Loucy (cell line): ENCODE measurements around the gene ACVR1.

Source experiments
- H2AFZ ChIP-seq: fragments of 200-600 bp; sonication (generic); 2 replicates; pipeline ENCODE4 v1.6.0; 2016; ENCODE audit warnings: antibody characterized with exemption, mild to moderate bottlenecking, low read length, moderate library complexity
- H3F3A ChIP-seq: fragments of 200-600 bp; 2 replicates; pipeline ENCODE4 v1.6.0; 2016; ENCODE audit warnings: antibody characterized with exemption, low read depth, mild to moderate bottlenecking
- H3K27me3 ChIP-seq: fragments of 200-600 bp; sonication (generic); 2 replicates; pipeline ENCODE4 v1.6.1; 2014; ENCODE audit warnings: low read length, mild to moderate bottlenecking; ENCODE audit not compliant: insufficient read depth, poor library complexity, severe bottlenecking
- H3K36me3 ChIP-seq: fragments of 200-600 bp; sonication (generic); 2 replicates; pipeline ENCODE4 v1.6.1; 2016; ENCODE audit warnings: low read length; ENCODE audit not compliant: insufficient read depth
- H3K4me1 ChIP-seq: fragments of 200-600 bp; sonication (generic); 2 replicates; pipeline ENCODE4 v1.5.1; 2014; ENCODE audit warnings: low read length, mild to moderate bottlenecking; ENCODE audit not compliant: insufficient read depth, poor library complexity, severe bottlenecking
- H3K4me2 ChIP-seq: fragments of 200-600 bp; sonication (generic); 2 replicates; pipeline ENCODE4 v1.6.0; 2014; ENCODE audit warnings: antibody characterized with exemption, low read length, low read depth, mild to moderate bottlenecking; ENCODE audit not compliant: poor library complexity, severe bottlenecking
- H3K4me3 ChIP-seq: fragments of 200-600 bp; sonication (generic); 2 replicates; pipeline ENCODE4 v1.5.1; 2014; ENCODE audit warnings: low read length, mild to moderate bottlenecking, mixed read lengths; ENCODE audit not compliant: poor library complexity, severe bottlenecking
- H3K79me2 ChIP-seq: fragments of 200-600 bp; sonication (generic); 2 replicates; pipeline ENCODE4 v1.6.1; 2014; ENCODE audit warnings: low read length; ENCODE audit not compliant: insufficient read depth
- H3K9ac ChIP-seq: fragments of 200-600 bp; sonication (generic); 2 replicates; pipeline ENCODE4 v1.6.0; 2014; ENCODE audit warnings: mild to moderate bottlenecking, low read depth, low read length, moderate library complexity; ENCODE audit not compliant: poor library complexity, severe bottlenecking
- H3K9me2 ChIP-seq: fragments of 200-600 bp; sonication (generic); replicated peaks from 2 replicates; pipeline ENCODE4 v1.6.1; 2016; ENCODE audit warnings: low read depth, low read length, mixed read lengths
- H3K9me3 ChIP-seq: fragments of 200-600 bp; sonication (generic); 2 replicates; pipeline ENCODE4 v1.6.1; 2014; ENCODE audit warnings: mild to moderate bottlenecking, antibody characterized with exemption, low read length, low read depth; ENCODE audit not compliant: insufficient read depth
- H4K20me1 ChIP-seq: fragments of 200-600 bp; sonication (generic); 2 replicates; pipeline ENCODE4 v1.6.0; 2014; ENCODE audit warnings: antibody characterized with exemption, low read length, mild to moderate bottlenecking; ENCODE audit not compliant: insufficient read depth, poor library complexity, severe bottlenecking
- EZH2phosphoT487 ChIP-seq: fragments of 200-600 bp; IDR thresholded peaks from 2 replicates; pipeline ENCODE4 v1.6.1; 2018; ENCODE audit warnings: antibody characterized with exemption, mild to moderate bottlenecking, moderate library complexity, borderline replicate concordance
- TF ChIP-seq, protein P1 (sequence below): fragments of 200-600 bp; sonication (generic); conservative IDR thresholded peaks from 2 replicates; pipeline ENCODE4 v1.5.1; 2014; ENCODE audit warnings: mild to moderate bottlenecking, antibody characterized with exemption, low read length

ACVR1 gene

DNA sequence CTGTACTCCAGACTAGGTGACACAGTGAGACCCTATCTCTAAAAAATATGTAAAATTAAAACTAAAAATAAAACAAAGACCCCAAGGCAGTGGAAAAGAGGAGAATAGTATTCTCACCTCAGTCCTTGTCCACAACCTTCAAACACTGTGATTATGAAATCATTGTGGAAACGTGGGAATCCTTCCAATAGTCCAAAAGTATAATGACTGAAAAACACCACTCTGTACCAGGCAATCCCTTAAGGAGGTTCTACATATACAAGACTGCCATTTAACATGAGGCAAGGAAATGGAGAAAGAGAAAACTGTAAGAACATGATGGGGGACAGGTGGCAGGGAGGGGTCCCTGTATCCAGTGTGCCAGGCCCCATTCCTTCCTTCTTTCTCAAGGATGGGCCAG is 66.1 kb downstream of the ACVR1 start:
- H3K27me3 ChIP-seq = no peaks in the 10 kb centered on the region
- no peaks in the 10 kb centered on the region for H3K9me3 ChIP-seq
- H3K9me2 ChIP-seq = no peaks in the 10 kb centered on the region
- no peak overlapping the region for H3K4me2 ChIP-seq
- H4K20me1 ChIP-seq = no peaks in the 10 kb centered on the region
- H3K9ac ChIP-seq = no peak overlapping the region
- no peaks in the 10 kb centered on the region for H3K79me2 ChIP-seq
- no peaks in the 10 kb centered on the region for H3F3A ChIP-seq
- no peak for TF ChIP-seq EZH2phosphoT487
- TF ChIP-seq, protein P1, sequence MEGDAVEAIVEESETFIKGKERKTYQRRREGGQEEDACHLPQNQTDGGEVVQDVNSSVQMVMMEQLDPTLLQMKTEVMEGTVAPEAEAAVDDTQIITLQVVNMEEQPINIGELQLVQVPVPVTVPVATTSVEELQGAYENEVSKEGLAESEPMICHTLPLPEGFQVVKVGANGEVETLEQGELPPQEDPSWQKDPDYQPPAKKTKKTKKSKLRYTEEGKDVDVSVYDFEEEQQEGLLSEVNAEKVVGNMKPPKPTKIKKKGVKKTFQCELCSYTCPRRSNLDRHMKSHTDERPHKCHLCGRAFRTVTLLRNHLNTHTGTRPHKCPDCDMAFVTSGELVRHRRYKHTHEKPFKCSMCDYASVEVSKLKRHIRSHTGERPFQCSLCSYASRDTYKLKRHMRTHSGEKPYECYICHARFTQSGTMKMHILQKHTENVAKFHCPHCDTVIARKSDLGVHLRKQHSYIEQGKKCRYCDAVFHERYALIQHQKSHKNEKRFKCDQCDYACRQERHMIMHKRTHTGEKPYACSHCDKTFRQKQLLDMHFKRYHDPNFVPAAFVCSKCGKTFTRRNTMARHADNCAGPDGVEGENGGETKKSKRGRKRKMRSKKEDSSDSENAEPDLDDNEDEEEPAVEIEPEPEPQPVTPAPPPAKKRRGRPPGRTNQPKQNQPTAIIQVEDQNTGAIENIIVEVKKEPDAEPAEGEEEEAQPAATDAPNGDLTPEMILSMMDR = no peak
- H2AFZ ChIP-seq = no peak overlapping the region
- no peak overlapping the region for H3K4me3 ChIP-seq
- H3K36me3 ChIP-seq = no peaks in the 10 kb centered on the region
- peaks cover 11% of the 10 kb centered on the region for H3K4me1 ChIP-seq

DNA sequence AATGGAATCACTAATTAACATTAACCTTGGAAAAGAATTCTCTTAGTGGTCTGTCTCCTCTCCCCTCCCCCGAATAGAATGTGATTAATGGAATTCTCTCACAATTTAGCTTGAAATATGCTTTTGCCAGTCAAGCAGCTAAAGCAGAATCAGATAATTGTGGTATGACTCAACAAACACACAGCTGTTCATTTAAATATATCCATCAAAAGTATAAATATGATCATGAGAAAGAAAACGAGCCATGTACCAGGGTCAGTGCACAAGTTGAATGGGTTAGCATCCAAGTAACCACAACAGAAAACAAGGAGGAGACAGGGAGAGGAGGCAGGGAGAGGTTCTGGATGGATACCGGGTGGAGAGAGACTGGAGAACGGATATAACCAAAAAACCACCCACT is 66.9 kb downstream of the ACVR1 start:
- Histone ChIP-seq H3K79me2 (no peaks in the 10 kb centered on the region), H3K9me2 (no peaks in the 10 kb centered on the region), H2AFZ (no peak overlapping the region), H3K9me3 (no peaks in the 10 kb centered on the region), H3K9ac (no peak overlapping the region), H4K20me1 (no peaks in the 10 kb centered on the region), H3K4me2 (no peak overlapping the region), H3K4me3 (no peak overlapping the region), H3K36me3 (no peaks in the 10 kb centered on the region), H3F3A (no peaks in the 10 kb centered on the region), H3K27me3 (no peaks in the 10 kb centered on the region), H3K4me1 (peaks cover 11% of the 10 kb centered on the region)
- TF ChIP-seq, protein P1 = no peak
- TF ChIP-seq EZH2phosphoT487 = no peak

GRCh38 chr2:157808421-157808820 is 67.7 kb downstream of the ACVR1 start:
- no peak overlapping the region for H3K4me3 ChIP-seq
- H3K4me2 ChIP-seq = no peak overlapping the region
- peaks cover 11% of the 10 kb centered on the region for H3K4me1 ChIP-seq
- no peaks in the 10 kb centered on the region for H4K20me1 ChIP-seq
- no peaks in the 10 kb centered on the region for H3K36me3 ChIP-seq
- H3K79me2 ChIP-seq = no peaks in the 10 kb centered on the region
- H3K9ac ChIP-seq = no peak overlapping the region
- no peak overlapping the region for H2AFZ ChIP-seq
- no peaks in the 10 kb centered on the region for H3K9me3 ChIP-seq
- H3K27me3 ChIP-seq = no peaks in the 10 kb centered on the region
- H3K9me2 ChIP-seq = no peaks in the 10 kb centered on the region
- TF ChIP-seq EZH2phosphoT487 = no peak
- TF ChIP-seq, protein P1 = no peak
- H3F3A ChIP-seq = no peaks in the 10 kb centered on the region
